Measurements from ENCODE around the gene CARF.
"Not testable (repeated sequence)": the region's sequence is repeated elsewhere in the genome, so short reads cannot be mapped to it uniquely, and the experiment has no call there.

Gene CARF, protein sequence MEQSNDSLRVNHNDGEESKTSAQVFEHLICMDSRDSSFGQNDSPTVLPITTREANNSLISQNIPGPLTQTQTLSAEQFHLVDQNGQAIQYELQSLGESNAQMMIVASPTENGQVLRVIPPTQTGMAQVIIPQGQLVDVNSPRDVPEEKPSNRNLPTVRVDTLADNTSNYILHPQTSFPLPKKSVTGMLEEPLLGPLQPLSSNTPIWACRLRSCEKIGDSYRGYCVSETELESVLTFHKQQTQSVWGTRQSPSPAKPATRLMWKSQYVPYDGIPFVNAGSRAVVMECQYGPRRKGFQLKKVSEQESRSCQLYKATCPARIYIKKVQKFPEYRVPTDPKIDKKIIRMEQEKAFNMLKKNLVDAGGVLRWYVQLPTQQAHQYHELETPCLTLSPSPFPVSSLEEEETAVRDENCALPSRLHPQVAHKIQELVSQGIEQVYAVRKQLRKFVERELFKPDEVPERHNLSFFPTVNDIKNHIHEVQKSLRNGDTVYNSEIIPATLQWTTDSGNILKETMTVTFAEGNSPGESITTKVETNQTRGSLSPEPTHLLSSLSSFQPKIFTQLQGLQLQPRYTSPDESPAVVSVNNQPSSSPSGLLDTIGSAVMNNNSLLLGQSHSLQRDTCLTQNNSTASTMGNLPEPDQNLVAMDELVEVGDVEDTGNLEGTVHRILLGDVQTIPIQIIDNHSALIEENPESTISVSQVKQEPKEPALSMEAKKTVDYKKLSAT

DNA sequence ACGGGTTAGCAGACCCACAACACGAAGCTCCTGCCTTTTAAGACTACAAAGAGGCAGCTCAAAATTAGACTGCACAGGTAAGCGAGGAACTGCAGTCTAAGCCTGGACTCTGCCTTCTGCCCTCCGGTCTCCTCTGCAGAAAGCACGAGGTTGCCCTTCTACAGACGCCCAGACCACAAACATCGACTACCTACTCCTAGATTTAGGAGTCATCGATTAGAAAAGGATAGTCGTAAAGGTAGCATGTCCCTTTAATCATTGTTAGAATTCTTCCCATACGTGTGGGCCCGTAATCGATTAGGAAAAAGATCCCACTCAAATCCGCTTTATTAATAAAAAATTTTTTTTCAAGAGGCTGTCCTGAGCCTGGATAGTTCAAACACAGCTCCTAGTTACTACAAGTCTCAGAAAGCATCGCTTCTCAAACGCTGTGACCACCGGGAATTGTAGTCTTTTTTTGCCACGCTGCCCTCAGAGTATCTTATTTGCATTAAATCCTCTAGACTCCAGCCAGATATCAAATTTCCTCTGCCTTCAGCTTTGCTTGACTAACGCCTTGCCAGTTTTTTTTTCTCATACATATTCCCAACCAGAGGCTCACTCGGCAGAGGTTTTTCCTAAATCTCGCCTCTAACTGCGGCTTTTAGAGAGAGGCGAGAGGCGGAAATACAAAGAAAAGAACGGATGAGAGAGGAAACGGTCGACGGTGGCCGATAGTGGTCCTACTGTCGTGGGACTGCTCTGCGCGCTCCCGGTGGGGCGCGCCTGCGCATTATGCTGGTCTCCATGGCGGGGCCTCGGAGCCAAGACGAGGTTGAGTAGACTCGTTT is at the start of gene CARF, which contains the start of gene WDR12:
Gene CARF (plus strand): TSS at position 764 of the 830 bp plus-strand sequence. CDS start 29,628 bp downstream, outside the sequence.
Gene WDR12 (minus strand): TSS at position 162 of the 830 bp plus-strand sequence. CDS start 197 bp downstream, outside the sequence.
- peaks cover 5 to 8% of the 10 kb centered on the region in 2 donors for H3K4me1 ChIP-seq (ENCODE audit: control insufficient read depth in 1 of 2, insufficient read depth in 2 of 2, low read length in 2 of 2)
- H3K9ac ChIP-seq (ENCODE audit: low read depth in 1 of 2, low read length in 2 of 2): peak within 1 kb of the TSS; percentile 73 to 96
- peak within 1 kb of the TSS; percentile 65 for H3K27ac ChIP-seq (ENCODE audit: low read depth, low read length)
- H3K9me3 ChIP-seq (ENCODE audit: control insufficient read depth in 1 of 2, low read length in 2 of 2): no peaks in the 10 kb centered on the region
- no peaks in the 10 kb centered on the region for H3K27me3 ChIP-seq (ENCODE audit: control insufficient read depth in 1 of 2, insufficient read depth in 2 of 2, low read length in 2 of 2)
- peaks cover 0 to 7% of the 10 kb centered on the region in 2 donors for H3K36me3 ChIP-seq (ENCODE audit: control insufficient read depth in 1 of 2, insufficient read depth in 2 of 2, low read length in 2 of 2)
- H3K4me3 ChIP-seq (ENCODE audit: low read depth in 1 of 2, low read length in 2 of 2): peak within 1 kb of the TSS; percentile 95 to 100

DNA sequence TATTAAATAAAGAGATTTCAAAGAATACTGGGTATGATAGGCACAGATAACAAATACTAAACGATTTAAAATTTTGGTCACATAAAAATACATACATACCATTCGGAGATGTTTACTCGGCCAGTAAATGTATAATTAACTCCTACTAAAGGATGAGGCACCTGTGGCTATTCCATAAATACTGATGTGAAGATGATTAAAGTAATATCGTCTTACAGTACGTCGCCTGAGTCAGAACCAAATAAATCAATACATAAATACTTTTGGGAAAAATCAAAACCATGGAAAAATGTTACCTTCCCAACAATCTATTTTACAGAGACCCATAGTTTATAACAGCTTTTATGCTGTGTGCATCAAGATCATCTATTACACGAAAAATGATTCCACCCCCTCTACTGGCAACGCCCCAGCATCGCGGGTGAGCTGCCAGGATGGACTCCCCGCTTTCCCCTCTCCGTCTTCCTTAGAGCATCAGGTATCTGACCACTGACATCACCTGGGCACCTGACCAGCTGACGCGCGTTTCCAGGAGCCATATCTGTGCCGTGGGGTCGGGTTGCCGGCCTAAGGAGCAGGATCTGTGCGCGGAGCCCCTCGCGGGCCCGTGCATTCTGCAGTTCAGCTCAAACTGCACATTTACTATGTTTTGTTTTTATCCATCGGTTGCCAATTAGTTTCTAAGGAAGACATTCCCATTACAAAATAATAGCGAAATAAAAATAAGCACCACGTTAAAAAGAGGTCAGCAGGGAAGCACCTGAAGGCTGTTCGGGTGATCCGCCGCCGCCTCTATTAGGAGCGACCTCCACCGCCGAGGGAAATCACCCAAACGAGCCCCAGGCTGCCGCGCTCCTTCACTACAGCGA is 41.4 kb upstream of the CARF start:
- H3K27ac ChIP-seq (ENCODE audit: low read depth, low read length): peak overlapping the region; percentile 44
- H3K9ac ChIP-seq (ENCODE audit: low read depth in 1 of 2, low read length in 2 of 2): peak overlapping the region; percentile 9 to 60
- H3K36me3 ChIP-seq (ENCODE audit: control insufficient read depth in 1 of 2, insufficient read depth in 2 of 2, low read length in 2 of 2): no peaks in the 10 kb centered on the region
- H3K9me3 ChIP-seq (ENCODE audit: control insufficient read depth in 1 of 2, low read length in 2 of 2): no peaks in the 10 kb centered on the region
- H3K4me1 ChIP-seq (ENCODE audit: control insufficient read depth in 1 of 2, insufficient read depth in 2 of 2, low read length in 2 of 2): peaks cover 0 to 4% of the 10 kb centered on the region in 2 donors
- peak overlapping the region; percentile 74 to 82 for H3K4me3 ChIP-seq (ENCODE audit: low read depth in 1 of 2, low read length in 2 of 2)
- H3K27me3 ChIP-seq (ENCODE audit: control insufficient read depth in 1 of 2, insufficient read depth in 2 of 2, low read length in 2 of 2): no peaks in the 10 kb centered on the region

DNA sequence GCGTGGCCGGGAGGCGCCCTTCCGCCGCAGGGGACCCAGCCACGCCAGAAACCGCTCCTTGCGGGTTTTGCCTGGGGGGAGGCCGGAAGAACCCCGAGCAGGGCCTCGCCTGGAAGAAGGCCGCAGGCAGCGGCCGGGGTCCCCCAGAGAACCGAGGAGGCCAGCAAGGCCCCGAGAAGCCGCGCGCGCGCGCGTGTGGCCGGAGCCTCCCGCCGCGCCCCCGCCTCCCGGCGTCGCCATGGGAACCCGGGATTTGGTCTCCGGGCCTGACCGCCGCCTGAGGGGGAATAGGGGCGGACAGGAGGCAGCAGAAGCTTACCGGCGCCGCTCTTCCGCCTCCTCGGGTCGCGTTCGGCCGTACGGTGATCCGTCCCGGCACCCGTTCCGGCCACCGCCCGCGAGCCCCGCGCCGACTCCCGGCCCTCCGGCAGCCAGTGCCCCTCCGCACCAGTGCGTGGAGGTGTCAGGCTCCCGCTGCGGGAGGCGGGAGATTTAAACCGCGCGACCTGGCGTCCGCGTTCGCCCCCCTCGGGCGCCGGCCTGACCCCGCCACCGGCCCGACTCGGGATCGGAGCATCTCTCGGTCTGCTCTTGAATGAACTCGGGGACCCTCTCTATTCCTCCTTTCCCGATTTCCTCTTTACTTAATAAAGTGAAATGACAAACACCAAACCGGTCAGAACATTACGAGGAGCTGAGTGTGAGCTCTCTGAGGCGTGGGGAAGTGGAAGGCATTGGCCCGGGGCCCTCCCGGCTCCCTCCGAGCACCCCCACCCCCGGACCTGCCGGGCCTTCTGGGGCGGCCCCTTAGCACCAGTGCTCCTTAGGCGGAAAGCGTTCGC is 40.6 kb upstream of the CARF start, which contains the start of gene ICA1L:
Gene ICA1L (minus strand): TSS at position 467 of the 842 bp plus-strand sequence. CDS start 42,757 bp downstream, outside the sequence.
- no peaks in the 10 kb centered on the region for H3K9me3 ChIP-seq (ENCODE audit: control insufficient read depth in 1 of 2, low read length in 2 of 2)
- no peaks in the 10 kb centered on the region for H3K27me3 ChIP-seq (ENCODE audit: control insufficient read depth in 1 of 2, insufficient read depth in 2 of 2, low read length in 2 of 2)
- H3K27ac ChIP-seq (ENCODE audit: low read depth, low read length): peak within 1 kb of the TSS; percentile 44
- peak within 1 kb of the TSS; percentile 9 to 60 for H3K9ac ChIP-seq (ENCODE audit: low read depth in 1 of 2, low read length in 2 of 2)
- no peaks in the 10 kb centered on the region for H3K36me3 ChIP-seq (ENCODE audit: control insufficient read depth in 1 of 2, insufficient read depth in 2 of 2, low read length in 2 of 2)
- H3K4me3 ChIP-seq (ENCODE audit: low read depth in 1 of 2, low read length in 2 of 2): peak within 1 kb of the TSS; percentile 74 to 82
- H3K4me1 ChIP-seq (ENCODE audit: control insufficient read depth in 1 of 2, insufficient read depth in 2 of 2, low read length in 2 of 2): peaks cover 0 to 4% of the 10 kb centered on the region in 2 donors

DNA sequence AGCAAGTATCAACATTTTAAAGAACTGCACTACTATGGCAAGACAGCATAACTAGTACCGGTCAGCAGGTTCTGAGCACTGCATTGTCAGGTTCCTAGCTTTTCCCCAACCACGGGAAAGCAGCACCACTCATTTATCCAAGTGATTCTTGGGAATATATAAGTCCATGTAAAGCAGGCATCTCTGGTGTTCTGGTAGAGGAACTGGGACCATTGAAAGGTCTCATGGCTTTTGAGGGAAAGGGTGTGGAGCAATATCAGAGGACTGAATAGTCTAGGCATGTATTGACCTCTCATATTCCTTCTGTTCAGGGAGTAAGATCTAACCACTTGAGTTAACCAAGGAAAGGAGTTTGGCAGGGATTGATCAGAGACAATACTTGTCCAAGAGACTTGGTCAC is 34.4 kb upstream of the CARF start:
- no peak overlapping the region for H3K9ac ChIP-seq (ENCODE audit: low read depth in 1 of 2, low read length in 2 of 2)
- H3K27ac ChIP-seq (ENCODE audit: low read depth, low read length): no peak overlapping the region
- H3K4me1 ChIP-seq (ENCODE audit: control insufficient read depth in 1 of 2, insufficient read depth in 2 of 2, low read length in 2 of 2): no peaks in the 10 kb centered on the region
- H3K36me3 ChIP-seq (ENCODE audit: control insufficient read depth in 1 of 2, insufficient read depth in 2 of 2, low read length in 2 of 2): peaks cover 0 to 20% of the 10 kb centered on the region in 2 donors
- H3K27me3 ChIP-seq (ENCODE audit: control insufficient read depth in 1 of 2, insufficient read depth in 2 of 2, low read length in 2 of 2): no peaks in the 10 kb centered on the region
- H3K9me3 ChIP-seq (ENCODE audit: control insufficient read depth in 1 of 2, low read length in 2 of 2): no peaks in the 10 kb centered on the region
- no peak overlapping the region for H3K4me3 ChIP-seq (ENCODE audit: low read depth in 1 of 2, low read length in 2 of 2)

DNA sequence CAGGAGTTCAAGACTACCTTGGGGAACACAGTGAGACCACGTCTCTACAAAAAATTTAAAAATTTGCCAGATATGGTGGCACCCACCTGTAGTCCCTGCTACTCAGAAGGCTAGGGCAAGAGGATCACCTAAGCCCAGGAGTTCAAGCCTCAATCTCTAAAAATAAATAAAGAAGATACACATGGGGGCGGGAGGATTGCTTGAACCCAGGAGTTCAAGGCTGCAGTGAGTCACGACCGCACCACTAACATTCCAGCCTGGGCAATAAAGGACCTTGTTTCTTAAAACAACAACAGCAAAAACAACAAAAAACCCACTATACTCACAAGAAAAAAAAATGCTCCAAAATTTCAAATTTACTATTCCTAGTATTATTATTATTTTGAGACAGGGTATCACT is 30.5 kb upstream of the CARF start:
- Histone ChIP-seq H3K36me3 (ENCODE audit: control insufficient read depth in 1 of 2, insufficient read depth in 2 of 2, low read length in 2 of 2) (peaks cover 13 to 45% of the 10 kb centered on the region in 2 donors), H3K4me1 (ENCODE audit: control insufficient read depth in 1 of 2, insufficient read depth in 2 of 2, low read length in 2 of 2) (no peaks in the 10 kb centered on the region), H3K27ac (ENCODE audit: low read depth, low read length) (no peak overlapping the region), H3K4me3 (ENCODE audit: low read depth in 1 of 2, low read length in 2 of 2) (no peak overlapping the region), H3K9ac (ENCODE audit: low read depth in 1 of 2, low read length in 2 of 2) (no peak overlapping the region), H3K9me3 (ENCODE audit: control insufficient read depth in 1 of 2, low read length in 2 of 2) (no peaks in the 10 kb centered on the region), H3K27me3 (ENCODE audit: control insufficient read depth in 1 of 2, insufficient read depth in 2 of 2, low read length in 2 of 2) (no peaks in the 10 kb centered on the region)

DNA sequence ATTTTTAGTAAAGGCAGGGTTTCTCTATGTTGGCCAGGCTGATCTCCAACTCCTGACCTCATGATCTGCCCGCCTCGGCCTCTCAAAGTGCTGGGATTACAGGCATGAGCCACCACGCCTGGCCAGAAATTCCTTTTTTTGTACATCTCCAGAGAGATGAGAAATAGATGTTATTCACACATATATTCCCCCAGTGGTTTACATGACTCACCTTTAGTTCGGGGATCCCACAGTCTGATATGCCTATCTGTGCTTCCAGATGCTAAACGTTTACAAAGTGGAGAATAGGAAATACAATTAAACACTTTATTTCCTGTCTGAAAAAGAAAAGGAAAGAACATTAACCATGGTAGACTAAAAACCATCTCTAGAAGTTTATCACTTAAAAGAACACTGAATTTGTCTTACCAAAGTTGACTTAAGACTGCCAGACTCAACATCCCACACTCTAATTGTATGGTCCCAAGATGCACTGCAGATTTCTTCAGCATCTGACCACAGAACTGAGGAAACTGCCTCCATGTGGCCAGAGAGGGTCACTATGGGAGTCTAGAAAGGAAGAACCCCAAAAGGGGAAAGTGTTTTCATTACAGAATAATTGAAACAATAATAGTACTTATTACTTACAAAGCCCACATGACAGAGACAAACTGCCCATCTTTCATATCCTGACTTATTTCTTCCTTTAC is 27.9 kb upstream of the CARF start:
- Histone ChIP-seq H3K27me3 (ENCODE audit: control insufficient read depth in 1 of 2, insufficient read depth in 2 of 2, low read length in 2 of 2) (no peaks in the 10 kb centered on the region), H3K9ac (ENCODE audit: low read depth in 1 of 2, low read length in 2 of 2) (no peak overlapping the region), H3K36me3 (ENCODE audit: control insufficient read depth in 1 of 2, insufficient read depth in 2 of 2, low read length in 2 of 2) (peaks cover 20 to 48% of the 10 kb centered on the region in 2 donors), H3K27ac (ENCODE audit: low read depth, low read length) (no peak overlapping the region), H3K9me3 (ENCODE audit: control insufficient read depth in 1 of 2, low read length in 2 of 2) (no peaks in the 10 kb centered on the region), H3K4me1 (ENCODE audit: control insufficient read depth in 1 of 2, insufficient read depth in 2 of 2, low read length in 2 of 2) (no peaks in the 10 kb centered on the region), H3K4me3 (ENCODE audit: low read depth in 1 of 2, low read length in 2 of 2) (no peak overlapping the region)

DNA sequence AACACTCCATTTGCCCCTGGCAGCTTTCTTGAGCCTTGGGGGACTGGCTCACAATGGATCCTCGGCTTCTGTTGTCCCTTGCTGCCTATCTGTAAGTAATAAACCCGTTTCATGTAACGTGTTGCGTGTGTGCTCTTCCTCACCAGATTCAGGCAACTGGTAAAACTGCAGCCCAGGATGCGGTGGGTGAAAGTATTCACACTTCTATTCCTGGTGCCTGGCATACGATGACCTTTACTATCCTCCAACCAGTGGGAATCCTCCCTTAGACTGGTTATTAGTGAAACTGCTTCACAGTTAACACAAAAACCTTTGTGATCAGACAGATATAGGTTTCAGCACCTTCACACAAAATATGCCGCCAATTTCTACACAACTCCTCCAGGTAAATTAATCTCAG is 26.9 kb upstream of the CARF start:
- Histone ChIP-seq H3K9ac (ENCODE audit: low read depth in 1 of 2, low read length in 2 of 2) (no peak overlapping the region), H3K36me3 (ENCODE audit: control insufficient read depth in 1 of 2, insufficient read depth in 2 of 2, low read length in 2 of 2) (peaks cover 20 to 59% of the 10 kb centered on the region in 2 donors), H3K9me3 (ENCODE audit: control insufficient read depth in 1 of 2, low read length in 2 of 2) (no peaks in the 10 kb centered on the region), H3K4me3 (ENCODE audit: low read depth in 1 of 2, low read length in 2 of 2) (no peak overlapping the region), H3K4me1 (ENCODE audit: control insufficient read depth in 1 of 2, insufficient read depth in 2 of 2, low read length in 2 of 2) (no peaks in the 10 kb centered on the region), H3K27me3 (ENCODE audit: control insufficient read depth in 1 of 2, insufficient read depth in 2 of 2, low read length in 2 of 2) (no peaks in the 10 kb centered on the region), H3K27ac (ENCODE audit: low read depth, low read length) (no peak overlapping the region)

DNA sequence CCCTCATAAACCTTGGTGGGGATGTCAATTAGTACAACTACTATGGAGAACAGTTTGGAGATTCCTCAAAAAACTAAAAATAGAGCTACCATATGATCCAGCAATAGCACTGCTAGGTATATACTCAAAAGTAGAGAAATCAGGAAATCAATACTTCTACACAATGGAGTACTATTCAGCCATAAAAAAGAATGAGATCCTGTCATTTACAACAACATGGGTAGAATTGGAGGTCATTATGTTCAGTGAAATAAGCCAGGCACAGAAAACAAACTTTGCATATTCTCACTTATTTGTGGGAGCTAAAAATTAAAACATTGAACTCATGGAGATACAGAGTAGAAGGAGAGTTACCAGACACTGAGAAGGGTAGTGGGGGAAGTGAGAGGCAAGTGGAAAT is 6.6 kb upstream of the CARF start:
- H3K9me3 ChIP-seq (ENCODE audit: control insufficient read depth in 1 of 2, low read length in 2 of 2); H3K27ac ChIP-seq (ENCODE audit: low read depth, low read length); H3K9ac ChIP-seq (ENCODE audit: low read depth in 1 of 2, low read length in 2 of 2); H3K27me3 ChIP-seq (ENCODE audit: control insufficient read depth in 1 of 2, insufficient read depth in 2 of 2, low read length in 2 of 2); H3K4me3 ChIP-seq (ENCODE audit: low read depth in 1 of 2, low read length in 2 of 2); H3K4me1 ChIP-seq (ENCODE audit: control insufficient read depth in 1 of 2, insufficient read depth in 2 of 2, low read length in 2 of 2): not testable (repeated sequence)
- peaks cover 0 to 14% of the 10 kb centered on the region in 2 donors for H3K36me3 ChIP-seq (ENCODE audit: control insufficient read depth in 1 of 2, insufficient read depth in 2 of 2, low read length in 2 of 2)
